Adrenal gland (tissue), 5 donors: ENCODE measurements around the gene RTEL1.

Experiments used
- CTCF ChIP-seq, 6 experiments: fragments of 450-650 bp in 4 of 6; fragments of 200-600 bp in 2 of 6; sonication (generic) in 1 of 6; IDR thresholded peaks; 1 replicate in 5 of 6; 2 replicates in 1 of 6; pipeline versions ENCODE4 v1.5.1 to v1.8.0; 2016 to 2021; ENCODE audit warnings: antibody characterized with exemption in 6 of 6, mild to moderate bottlenecking in 2 of 6, moderate library complexity in 1 of 6
- POLR2A ChIP-seq, 2 donors: fragments of 450-650 bp; IDR thresholded peaks; one replicate each; pipeline ENCODE4 v1.6.1; 2017; ENCODE audit warnings: antibody characterized with exemption in 2 of 2, mild to moderate bottlenecking in 2 of 2, moderate library complexity in 1 of 2
- donor health status: DM: no; HTN: no; CAD: no.

- no peak for TF ChIP-seq CTCF (IDR thresholded peaks at IDR 0.05)
- TF ChIP-seq POLR2A (IDR thresholded peaks at IDR 0.05) = no peak
Observed at GRCh38 chr20:63663332-63664066, 5.4 kb downstream of the RTEL1 start.
